ENCODE results near the gene ABHD5. TPM values are rescaled to one million over a fixed set of nuclear protein-coding genes. Genes with fewer than 3 reads are reported as not detected.

The ABHD5 gene
- total and polyA plus RNA-seq, 2 experiments from 2014 or later: 32.3 to 45.5 TPM

DNA sequence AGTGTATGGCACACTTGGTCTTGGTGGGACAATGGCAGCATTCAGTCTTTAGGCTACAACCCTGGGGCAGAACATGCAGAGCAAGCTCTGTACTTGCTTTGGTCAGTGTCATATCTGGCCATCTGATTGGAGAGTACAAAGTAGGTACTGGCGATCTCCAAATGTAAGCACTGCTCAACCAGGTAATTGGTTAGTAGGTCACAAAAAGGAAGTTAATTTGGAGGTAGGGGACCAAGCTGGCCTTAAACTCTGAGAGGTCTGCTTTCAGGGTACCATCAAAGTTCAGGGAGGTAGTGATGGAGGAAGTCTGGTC lies 3.3 kb upstream of the ABHD5 start:
- DNase-seq: no peak
- in situ Hi-C loops (cut with MboI): no loop called here
- Histone ChIP-seq H3K4me2 (ENCODE audit: unreplicated experiment) (no peak overlapping the region), H3K27me3 (replicated peaks; ENCODE audit: insufficient read depth) (no peaks in the 10 kb centered on the region), H3K36me3 (ENCODE audit: low read depth) (no peaks in the 10 kb centered on the region), H2AFZ (no peak overlapping the region), H3K9me2 (ENCODE audit: insufficient read depth) (no peaks in the 10 kb centered on the region), H3F3A (ENCODE audit: insufficient read depth) (peaks cover 4% of the 10 kb centered on the region; the same call in 1 of the 2 replicates), H3K9me3 (ENCODE audit: low read depth) (no peaks in the 10 kb centered on the region), H3K79me2 (ENCODE audit: insufficient read depth) (peaks cover 12% of the 10 kb centered on the region), H3K27ac (no peak overlapping the region), H4K20me1 (ENCODE audit: insufficient read depth) (no peaks in the 10 kb centered on the region), H3K4me1 (ENCODE audit: insufficient read depth) (peaks cover 4% of the 10 kb centered on the region; the same call in 1 of the 2 replicates), H3K9ac (no peak overlapping the region), H3K4me3 (no peak overlapping the region)
- 95 to 100% methylated on average over 1 of the region's 1 CpG for WGBS, 2 experiments (ENCODE audit: low coverage in 1 of 2, low lambda C conversion rate in 2 of 2, missing lambda C conversion rate in 2 of 2)
- no peak for TF ChIP-seq EZH2 (IDR thresholded peaks at IDR 0.05; ENCODE audit: insufficient read depth, poor library complexity, severe bottlenecking)
- no peak for TF ChIP-seq EZH2phosphoT487 (IDR thresholded peaks at IDR 0.05; ENCODE audit: insufficient read depth, low read depth)

DNA sequence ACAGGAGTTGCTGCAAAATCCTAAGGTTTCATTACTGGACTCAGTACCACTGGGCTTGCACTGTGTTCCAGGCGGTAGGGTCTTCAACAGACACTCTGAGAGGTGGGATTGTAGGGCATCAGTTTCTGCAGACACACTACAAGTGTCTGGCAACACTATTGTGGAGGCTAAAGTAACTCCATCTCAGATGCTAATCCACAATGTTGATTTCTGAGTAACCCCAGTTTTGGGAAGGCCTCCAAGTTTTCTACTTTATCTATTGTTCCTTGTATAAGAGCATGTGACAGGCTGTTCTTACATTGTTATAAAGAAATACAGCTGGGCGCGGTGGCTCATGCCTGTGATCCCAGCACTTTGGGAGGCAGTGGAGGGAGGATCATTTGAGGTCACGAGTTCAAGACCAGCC lies 2.5 kb upstream of the ABHD5 start:
- in situ Hi-C loops (cut with MboI): no loop called here
- H3K27ac ChIP-seq: no peak overlapping the region
- WGBS, 2 experiments (ENCODE audit: low coverage in 1 of 2, low lambda C conversion rate in 2 of 2, missing lambda C conversion rate in 2 of 2): 90 to 95% methylated on average over 4 of the region's 4 CpGs
- TF ChIP-seq EZH2 (IDR thresholded peaks at IDR 0.05; ENCODE audit: insufficient read depth, poor library complexity, severe bottlenecking) (no peak), EZH2phosphoT487 (IDR thresholded peaks at IDR 0.05; ENCODE audit: insufficient read depth, low read depth) (no peak)
- H3K9me3 ChIP-seq (ENCODE audit: low read depth): no peaks in the 10 kb centered on the region
- no peak for DNase-seq
- no peaks in the 10 kb centered on the region for H3K9me2 ChIP-seq (ENCODE audit: insufficient read depth)
- H3K4me2 ChIP-seq (ENCODE audit: unreplicated experiment): no peak overlapping the region
- H4K20me1 ChIP-seq (ENCODE audit: insufficient read depth): no peaks in the 10 kb centered on the region
- H3K79me2 ChIP-seq (ENCODE audit: insufficient read depth): peaks cover 20% of the 10 kb centered on the region
- H2AFZ ChIP-seq: no peak overlapping the region
- H3K9ac ChIP-seq: no peak overlapping the region
- no peak overlapping the region for H3K4me3 ChIP-seq
- H3K27me3 ChIP-seq (replicated peaks; ENCODE audit: insufficient read depth): no peaks in the 10 kb centered on the region
- H3K4me1 ChIP-seq (ENCODE audit: insufficient read depth): peaks cover 11% of the 10 kb centered on the region
- no peaks in the 10 kb centered on the region for H3K36me3 ChIP-seq (ENCODE audit: low read depth)
- peaks cover 5% of the 10 kb centered on the region; the same call in 1 of the 2 replicates for H3F3A ChIP-seq (ENCODE audit: insufficient read depth)

DNA sequence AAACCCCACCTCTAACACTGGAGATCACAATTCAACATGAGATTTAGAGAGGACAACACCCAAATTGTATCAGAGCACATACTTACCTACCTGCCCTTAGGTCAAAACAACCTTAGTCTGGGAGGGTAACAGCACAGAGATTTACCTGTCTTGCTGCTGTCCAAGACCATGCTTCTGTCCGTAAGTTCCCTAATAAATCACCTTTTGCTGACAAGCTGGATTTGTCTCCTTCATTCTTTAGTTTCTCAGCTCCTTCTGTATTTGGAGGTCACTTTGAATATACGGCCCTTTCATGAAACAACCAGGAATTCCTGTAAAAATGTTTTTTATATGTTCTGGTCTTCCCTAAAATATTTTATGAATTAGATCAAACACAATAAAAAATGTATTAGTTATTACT lies 1.6 kb upstream of the ABHD5 start:
- Histone ChIP-seq H3K27me3 (replicated peaks; ENCODE audit: insufficient read depth) (no peaks in the 10 kb centered on the region), H2AFZ (no peak overlapping the region), H3K4me2 (ENCODE audit: unreplicated experiment) (no peak overlapping the region), H3K4me1 (ENCODE audit: insufficient read depth) (peaks cover 18% of the 10 kb centered on the region), H3K79me2 (ENCODE audit: insufficient read depth) (peaks cover 29% of the 10 kb centered on the region), H3K9ac (no peak overlapping the region), H3F3A (ENCODE audit: insufficient read depth) (peaks cover 11% of the 10 kb centered on the region), H3K9me2 (ENCODE audit: insufficient read depth) (no peaks in the 10 kb centered on the region), H3K9me3 (ENCODE audit: low read depth) (no peaks in the 10 kb centered on the region), H3K4me3 (no peak overlapping the region), H3K36me3 (ENCODE audit: low read depth) (no peaks in the 10 kb centered on the region), H4K20me1 (ENCODE audit: insufficient read depth) (no peaks in the 10 kb centered on the region), H3K27ac (no peak overlapping the region)
- in situ Hi-C loops (cut with MboI): no loop called here
- TF ChIP-seq EZH2 (IDR thresholded peaks at IDR 0.05; ENCODE audit: insufficient read depth, poor library complexity, severe bottlenecking): no peak
- TF ChIP-seq EZH2phosphoT487 (IDR thresholded peaks at IDR 0.05; ENCODE audit: insufficient read depth, low read depth): no peak
- DNase-seq: no peak
- 92 to 93% methylated on average over 2 of the region's 2 CpGs for WGBS, 2 experiments (ENCODE audit: low coverage in 1 of 2, low lambda C conversion rate in 2 of 2, missing lambda C conversion rate in 2 of 2)

DNA sequence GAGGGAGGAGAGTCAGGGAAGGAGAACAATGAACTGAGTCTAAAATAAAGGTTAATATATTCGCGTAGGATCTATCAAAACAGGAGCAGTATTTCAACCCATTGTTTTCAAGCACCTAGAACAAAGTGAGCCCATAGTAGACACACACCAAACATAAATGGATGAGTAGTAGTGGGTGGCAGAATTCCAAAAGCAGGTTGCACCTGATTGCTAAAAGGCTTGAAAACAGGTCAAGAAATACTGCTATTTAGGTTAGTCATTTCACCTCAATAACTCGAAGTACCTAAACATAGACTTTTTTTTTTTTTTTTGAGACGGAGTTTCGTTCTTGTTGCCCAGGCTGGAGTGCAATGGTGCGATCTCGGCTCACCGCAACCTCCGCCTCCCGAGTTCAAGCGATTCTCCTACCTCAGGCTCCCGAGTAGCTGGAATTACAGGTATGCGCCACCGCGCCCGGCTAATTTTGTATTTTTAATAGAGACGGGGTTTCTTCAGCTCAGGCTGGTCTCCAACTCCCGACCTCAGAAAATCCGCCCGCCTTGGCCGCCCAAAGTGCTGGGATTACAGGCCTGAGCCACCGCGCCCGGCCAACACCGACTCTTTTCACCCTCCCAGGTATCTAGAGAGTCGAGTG lies 855 bp upstream of the ABHD5 start:
- TF ChIP-seq EZH2 (IDR thresholded peaks at IDR 0.05; ENCODE audit: insufficient read depth, poor library complexity, severe bottlenecking) (no peak), EZH2phosphoT487 (IDR thresholded peaks at IDR 0.05; ENCODE audit: insufficient read depth, low read depth) (no peak)
- H3K4me2 ChIP-seq (ENCODE audit: unreplicated experiment): peak overlapping the region; percentile 89
- H3K9ac ChIP-seq: peak overlapping the region; percentile 83
- peaks cover 20% of the 10 kb centered on the region for H3K4me1 ChIP-seq (ENCODE audit: insufficient read depth)
- H2AFZ ChIP-seq: peak overlapping the region; percentile 98
- peaks cover 37% of the 10 kb centered on the region for H3K79me2 ChIP-seq (ENCODE audit: insufficient read depth)
- WGBS, 2 experiments (ENCODE audit: low coverage in 1 of 2, low lambda C conversion rate in 2 of 2, missing lambda C conversion rate in 2 of 2): 28 to 30% methylated on average over 26 of the region's 26 CpGs
- H4K20me1 ChIP-seq (ENCODE audit: insufficient read depth): no peaks in the 10 kb centered on the region
- peaks cover 14% of the 10 kb centered on the region for H3F3A ChIP-seq (ENCODE audit: insufficient read depth)
- no peaks in the 10 kb centered on the region for H3K9me3 ChIP-seq (ENCODE audit: low read depth)
- no peaks in the 10 kb centered on the region for H3K9me2 ChIP-seq (ENCODE audit: insufficient read depth)
- H3K27ac ChIP-seq: no peak overlapping the region
- H3K4me3 ChIP-seq: peak overlapping the region; percentile 81
- no peaks in the 10 kb centered on the region for H3K27me3 ChIP-seq (replicated peaks; ENCODE audit: insufficient read depth)
- in situ Hi-C loops (cut with MboI): no loop called here
- DNase-seq: no peak
- no peaks in the 10 kb centered on the region for H3K36me3 ChIP-seq (ENCODE audit: low read depth)

Measured in GM23248 (cell line).